IMR-90 (cell line): ENCODE measurements around the gene IGSF9B.

ENCODE experiments used
- BHLHE40 ChIP-seq: fragments of 150-350 bp; IDR thresholded peaks from 2 replicates; pipeline ENCODE4 v1.6.1; 2016; ENCODE audit warnings: mild to moderate bottlenecking, low read depth, low read length
- CEBPB ChIP-seq: IDR thresholded peaks from 2 replicates; pipeline ENCODE4 v1.6.1; 2012; ENCODE audit warnings: low read depth, low read length, improper control_type of control experiment
- CHD1 ChIP-seq: IDR thresholded peaks from 2 replicates; pipeline ENCODE4 v1.6.1; 2012; ENCODE audit warnings: low read depth, low read length, improper control_type of control experiment
- FOS ChIP-seq: fragments of 150-350 bp; IDR thresholded peaks from 2 replicates; pipeline ENCODE4 v1.6.1; 2016; ENCODE audit warnings: low read depth, low read length
- MAFK ChIP-seq: IDR thresholded peaks from 2 replicates; pipeline ENCODE4 v1.6.1; 2012; ENCODE audit warnings: low read depth, low read length, improper control_type of control experiment
- MAZ ChIP-seq: IDR thresholded peaks from 2 replicates; pipeline ENCODE4 v1.6.1; 2012; ENCODE audit warnings: low read depth, mild to moderate bottlenecking, low read length, improper control_type of control experiment, moderate library complexity, borderline replicate concordance
- MXI1 ChIP-seq: IDR thresholded peaks from 2 replicates; pipeline ENCODE4 v1.6.1; 2012; ENCODE audit warnings: low read depth, mild to moderate bottlenecking, low read length, moderate library complexity, borderline replicate concordance
- NFE2L2 ChIP-seq: fragments of 150-350 bp; IDR thresholded peaks from 2 replicates; pipeline ENCODE4 v1.6.1; 2016; ENCODE audit warnings: low read depth, mild to moderate bottlenecking, low read length
- POLR2A ChIP-seq: IDR thresholded peaks from 2 replicates; pipeline ENCODE4 v1.6.1; 2012; ENCODE audit warnings: mild to moderate bottlenecking, low read depth, low read length
- RAD21 ChIP-seq: IDR thresholded peaks from 2 replicates; pipeline ENCODE4 v1.6.1; 2012; ENCODE audit warnings: low read length, improper control_type of control experiment
- RFX5 ChIP-seq: IDR thresholded peaks from 2 replicates; pipeline ENCODE4 v1.8.0; 2012; ENCODE audit warnings: low read depth, mild to moderate bottlenecking, low read length, moderate library complexity
- SMC3 ChIP-seq: fragments of 150-350 bp; IDR thresholded peaks from 2 replicates; pipeline ENCODE4 v1.6.1; 2016; ENCODE audit warnings: low read depth, mild to moderate bottlenecking, antibody characterized with exemption, low read length, moderate library complexity
- TF ChIP-seq, protein P1 (sequence below): conservative IDR thresholded peaks from 2 replicates; pipeline ENCODE4 v1.5.1; 2012; ENCODE audit warnings: mild to moderate bottlenecking, low read depth, low read length, improper control_type of control experiment
- TF ChIP-seq, protein P2 (sequence below): fragments of 150-350 bp; IDR thresholded peaks from 2 replicates; pipeline ENCODE4 v1.6.1; 2017; ENCODE audit warnings: mild to moderate bottlenecking, antibody characterized with exemption, low read length, low read depth

GRCh38 chr11:133937468-133937867 is 19.3 kb downstream of the IGSF9B start:
- no peak for TF ChIP-seq POLR2A
- TF ChIP-seq, protein P1, sequence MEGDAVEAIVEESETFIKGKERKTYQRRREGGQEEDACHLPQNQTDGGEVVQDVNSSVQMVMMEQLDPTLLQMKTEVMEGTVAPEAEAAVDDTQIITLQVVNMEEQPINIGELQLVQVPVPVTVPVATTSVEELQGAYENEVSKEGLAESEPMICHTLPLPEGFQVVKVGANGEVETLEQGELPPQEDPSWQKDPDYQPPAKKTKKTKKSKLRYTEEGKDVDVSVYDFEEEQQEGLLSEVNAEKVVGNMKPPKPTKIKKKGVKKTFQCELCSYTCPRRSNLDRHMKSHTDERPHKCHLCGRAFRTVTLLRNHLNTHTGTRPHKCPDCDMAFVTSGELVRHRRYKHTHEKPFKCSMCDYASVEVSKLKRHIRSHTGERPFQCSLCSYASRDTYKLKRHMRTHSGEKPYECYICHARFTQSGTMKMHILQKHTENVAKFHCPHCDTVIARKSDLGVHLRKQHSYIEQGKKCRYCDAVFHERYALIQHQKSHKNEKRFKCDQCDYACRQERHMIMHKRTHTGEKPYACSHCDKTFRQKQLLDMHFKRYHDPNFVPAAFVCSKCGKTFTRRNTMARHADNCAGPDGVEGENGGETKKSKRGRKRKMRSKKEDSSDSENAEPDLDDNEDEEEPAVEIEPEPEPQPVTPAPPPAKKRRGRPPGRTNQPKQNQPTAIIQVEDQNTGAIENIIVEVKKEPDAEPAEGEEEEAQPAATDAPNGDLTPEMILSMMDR, result no peak
- no peak for TF ChIP-seq MXI1
- TF ChIP-seq SMC3, result no peak
- TF ChIP-seq MAZ, result no peak
- TF ChIP-seq, protein P2, sequence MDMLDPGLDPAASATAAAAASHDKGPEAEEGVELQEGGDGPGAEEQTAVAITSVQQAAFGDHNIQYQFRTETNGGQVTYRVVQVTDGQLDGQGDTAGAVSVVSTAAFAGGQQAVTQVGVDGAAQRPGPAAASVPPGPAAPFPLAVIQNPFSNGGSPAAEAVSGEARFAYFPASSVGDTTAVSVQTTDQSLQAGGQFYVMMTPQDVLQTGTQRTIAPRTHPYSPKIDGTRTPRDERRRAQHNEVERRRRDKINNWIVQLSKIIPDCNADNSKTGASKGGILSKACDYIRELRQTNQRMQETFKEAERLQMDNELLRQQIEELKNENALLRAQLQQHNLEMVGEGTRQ, result no peak
- no peak for TF ChIP-seq CEBPB
- TF ChIP-seq CHD1, result no peak
- no peak for TF ChIP-seq RAD21
- no peak for TF ChIP-seq RFX5
- no peak for TF ChIP-seq NFE2L2
- TF ChIP-seq FOS, result no peak
- TF ChIP-seq MAFK, result no peak
- no peak for TF ChIP-seq BHLHE40
